Stomach smooth muscle (tissue), 2 donors: ENCODE results near the gene KDM1B.
A peak's percentile ranks its signal among the peaks of the same experiment; 100 is the strongest.
"Not testable (repeated sequence)": the region's sequence is repeated elsewhere in the genome, so short reads cannot be mapped to it uniquely, and the experiment has no call there.

Experiments used
- H3K27ac ChIP-seq: one replicate; pipeline ENCODE4 v1.7.0; 2013; ENCODE audit warnings: mild to moderate bottlenecking, low read length, inconsistent platforms
- H3K27me3 ChIP-seq, 2 donors: one replicate each; pipeline ENCODE4 v1.7.0; 2013; ENCODE audit warnings: low read length in 2 of 2; ENCODE audit not compliant: insufficient read depth in 2 of 2, control insufficient read depth in 1 of 2
- H3K36me3 ChIP-seq, 2 donors: one replicate each; pipeline ENCODE4 v1.7.0; 2013; ENCODE audit warnings: low read length in 2 of 2; ENCODE audit not compliant: control insufficient read depth in 2 of 2, insufficient read depth in 2 of 2
- H3K4me1 ChIP-seq: one replicate; pipeline ENCODE4 v1.7.0; 2013; ENCODE audit warnings: low read length; ENCODE audit not compliant: control insufficient read depth, insufficient read depth
- H3K4me3 ChIP-seq, 2 donors: one replicate each; pipeline ENCODE4 v1.7.0; 2013; ENCODE audit warnings: low read length in 2 of 2
- H3K9ac ChIP-seq, 2 donors: one replicate each; pipeline ENCODE4 v1.7.0; 2013; ENCODE audit warnings: low read length in 2 of 2, mild to moderate bottlenecking in 1 of 2
- H3K9me3 ChIP-seq, 2 donors: one replicate each; pipeline ENCODE4 v1.7.0; 2013; ENCODE audit warnings: low read length in 2 of 2; ENCODE audit not compliant: control insufficient read depth in 2 of 2
- donor health status: healthy.
- donor health status: Pancreatic carcinoma.

Gene KDM1B

DNA sequence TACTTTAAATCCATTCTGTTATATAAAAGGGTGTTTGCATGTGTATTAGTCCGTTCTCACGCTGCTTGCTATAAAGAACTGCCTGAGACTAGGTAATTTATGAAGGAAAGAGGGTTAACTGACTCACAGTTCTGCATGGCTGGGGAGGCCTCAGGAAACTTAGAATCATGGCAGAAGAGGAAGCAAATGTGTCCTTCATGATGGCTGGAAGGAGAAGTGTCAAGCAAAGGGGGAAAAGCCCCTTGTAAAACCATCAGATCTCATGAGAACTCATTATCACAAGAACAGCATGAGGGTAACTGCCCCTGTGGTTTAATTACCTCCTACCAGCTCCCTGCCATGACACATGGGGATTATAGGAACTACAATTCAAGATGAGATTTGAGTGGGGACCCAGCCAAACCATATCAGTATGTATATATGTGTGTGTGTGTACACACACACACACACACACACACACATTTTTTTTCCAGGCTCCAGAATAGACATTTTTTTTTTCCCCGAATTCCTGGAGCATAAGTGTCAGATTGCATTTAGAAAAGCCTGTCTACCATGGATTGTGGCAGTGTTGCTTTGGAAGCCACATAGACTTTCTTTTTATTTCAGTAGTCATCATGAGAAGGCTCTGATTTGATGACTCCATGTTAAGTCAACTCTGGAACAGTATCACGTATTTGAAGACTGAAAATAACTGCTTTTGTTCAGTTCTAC lies 31.5 kb downstream of the KDM1B start:
- H3K9me3 ChIP-seq, result no peaks in the 10 kb centered on the region
- no peak overlapping the region for H3K9ac ChIP-seq
- no peak overlapping the region for H3K4me3 ChIP-seq
- no peaks in the 10 kb centered on the region for H3K27me3 ChIP-seq
- peaks cover 2% of the 10 kb centered on the region for H3K4me1 ChIP-seq
- no peak overlapping the region for H3K27ac ChIP-seq
- H3K36me3 ChIP-seq, result peaks cover 4 to 13% of the 10 kb centered on the region in 2 donors

GRCh38 chr6:18187701-18188100 lies 32.5 kb downstream of the KDM1B start:
- H3K36me3 ChIP-seq, result peaks cover 7 to 13% of the 10 kb centered on the region in 2 donors
- no peaks in the 10 kb centered on the region for H3K9me3 ChIP-seq
- H3K27ac ChIP-seq, result no peak overlapping the region
- no peaks in the 10 kb centered on the region for H3K27me3 ChIP-seq
- no peak overlapping the region for H3K9ac ChIP-seq
- H3K4me1 ChIP-seq, result peaks cover 2% of the 10 kb centered on the region
- no peak overlapping the region for H3K4me3 ChIP-seq

GRCh38 chr6:18189196-18189595 lies 34.0 kb downstream of the KDM1B start:
- Histone ChIP-seq H3K4me1 (peaks cover 2% of the 10 kb centered on the region), H3K9ac (no peak overlapping the region), H3K36me3 (peaks cover 7 to 13% of the 10 kb centered on the region in 2 donors), H3K9me3 (no peaks in the 10 kb centered on the region), H3K4me3 (no peak overlapping the region), H3K27me3 (no peaks in the 10 kb centered on the region), H3K27ac (no peak overlapping the region)

GRCh38 chr6:18192026-18192425 lies 36.8 kb downstream of the KDM1B start:
- H3K36me3 ChIP-seq, result peaks cover 5 to 7% of the 10 kb centered on the region in 2 donors
- no peak overlapping the region for H3K9ac ChIP-seq
- H3K27me3 ChIP-seq, result no peaks in the 10 kb centered on the region

GRCh38 chr6:18203786-18204185 lies 48.6 kb downstream of the KDM1B start:
- peaks cover 0 to 2% of the 10 kb centered on the region in 2 donors for H3K36me3 ChIP-seq
- H3K9me3 ChIP-seq, result no peaks in the 10 kb centered on the region
- no peak overlapping the region for H3K9ac ChIP-seq
- H3K4me3 ChIP-seq, result no peak overlapping the region
- H3K4me1 ChIP-seq, result peaks cover 8% of the 10 kb centered on the region
- H3K27ac ChIP-seq, result no peak overlapping the region
- no peaks in the 10 kb centered on the region for H3K27me3 ChIP-seq

More at GRCh38 chr6:18192026-18192425, 36.8 kb downstream of the KDM1B start:
- no peak overlapping the region for H3K27ac ChIP-seq
- no peak overlapping the region for H3K4me3 ChIP-seq
- no peaks in the 10 kb centered on the region for H3K4me1 ChIP-seq
- no peaks in the 10 kb centered on the region for H3K9me3 ChIP-seq

DNA sequence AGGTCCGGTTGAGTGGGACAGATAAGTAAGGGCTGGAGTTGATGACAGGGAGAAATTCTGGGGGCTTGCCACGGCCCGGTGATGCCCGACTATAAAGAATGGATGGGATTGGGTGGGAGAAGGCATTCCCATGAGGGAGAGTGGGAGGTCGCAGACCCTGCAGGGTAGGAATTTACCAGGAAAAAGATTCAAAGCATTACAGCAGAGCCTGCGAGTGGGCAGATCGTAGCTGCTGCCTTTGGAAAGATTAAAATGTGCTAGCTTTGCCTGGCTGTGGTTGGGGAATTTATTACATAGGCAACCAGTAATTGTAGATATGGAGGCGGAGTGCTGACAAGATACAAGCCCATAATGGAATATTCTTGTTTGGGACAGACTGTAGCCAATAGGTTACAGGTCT lies 49.5 kb downstream of the KDM1B start:
- Histone ChIP-seq H3K27me3 (no peaks in the 10 kb centered on the region), H3K9ac (no peak overlapping the region), H3K27ac (no peak overlapping the region), H3K36me3 (peaks cover 0 to 2% of the 10 kb centered on the region in 2 donors), H3K4me3 (no peak overlapping the region), H3K9me3 (no peaks in the 10 kb centered on the region), H3K4me1 (peaks cover 14% of the 10 kb centered on the region)

GRCh38 chr6:18206591-18206990 lies 51.4 kb downstream of the KDM1B start:
- Histone ChIP-seq H3K36me3 (no peaks in the 10 kb centered on the region), H3K9ac (no peak overlapping the region), H3K27me3 (no peaks in the 10 kb centered on the region), H3K9me3 (no peaks in the 10 kb centered on the region), H3K4me3 (no peak overlapping the region), H3K27ac (peak overlapping the region; percentile 95), H3K4me1 (peaks cover 18% of the 10 kb centered on the region)

DNA sequence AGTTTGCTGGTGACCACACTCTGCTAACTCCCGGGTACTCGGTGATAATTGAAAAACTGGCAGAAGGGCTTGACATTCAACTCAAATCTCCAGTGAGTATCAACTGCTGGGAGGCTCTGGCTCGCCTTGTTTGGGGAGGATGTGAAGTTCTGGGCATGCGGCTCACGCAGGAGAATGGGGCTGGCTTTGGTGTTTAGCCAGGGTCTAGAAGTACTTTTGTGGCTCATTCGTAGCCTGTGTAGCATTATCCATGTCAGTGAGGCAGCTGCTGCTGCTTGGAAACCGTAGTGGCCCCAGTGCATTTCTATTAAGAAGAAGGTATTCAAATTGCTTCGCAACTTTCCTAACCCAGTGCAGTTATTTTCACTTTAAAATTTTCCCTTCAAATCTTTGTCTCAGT lies 52.2 kb downstream of the KDM1B start:
- H3K36me3 ChIP-seq, result peaks cover 0 to 3% of the 10 kb centered on the region in 2 donors
- peak overlapping the region; percentile 53 to 58 for H3K9ac ChIP-seq
- H3K4me3 ChIP-seq, result peak overlapping the region; percentile 10 to 45
- H3K9me3 ChIP-seq, result no peaks in the 10 kb centered on the region
- peaks cover 18% of the 10 kb centered on the region for H3K4me1 ChIP-seq
- peak overlapping the region; percentile 95 for H3K27ac ChIP-seq
- no peaks in the 10 kb centered on the region for H3K27me3 ChIP-seq

DNA sequence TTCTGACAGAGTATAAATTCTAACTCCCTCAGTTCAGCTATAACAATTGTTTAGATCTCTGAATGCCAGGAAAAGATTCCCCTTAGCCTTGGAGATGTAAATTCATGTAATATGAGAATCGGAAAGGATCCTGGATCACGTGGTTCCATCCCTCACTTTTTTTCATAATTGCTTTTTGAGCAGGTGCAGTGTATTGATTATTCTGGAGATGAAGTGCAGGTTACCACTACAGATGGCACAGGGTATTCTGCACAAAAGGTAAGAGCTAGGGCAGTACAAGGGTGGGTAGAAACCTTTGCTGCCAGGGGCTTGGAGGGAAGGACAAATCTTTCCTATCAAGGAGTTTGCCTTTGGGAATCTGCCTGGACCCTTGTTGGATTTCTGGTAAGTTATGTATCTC lies 52.7 kb downstream of the KDM1B start:
- H3K4me1 ChIP-seq, result peaks cover 18% of the 10 kb centered on the region
- H3K9ac ChIP-seq, result peak overlapping the region; percentile 53 to 55
- H3K27me3 ChIP-seq, result no peaks in the 10 kb centered on the region
- no peaks in the 10 kb centered on the region for H3K9me3 ChIP-seq
- H3K36me3 ChIP-seq, result peaks cover 0 to 4% of the 10 kb centered on the region in 2 donors
- peak overlapping the region; percentile 95 for H3K27ac ChIP-seq
- peak overlapping the region; percentile 10 to 45 for H3K4me3 ChIP-seq

GRCh38 chr6:18208778-18209177 lies 53.6 kb downstream of the KDM1B start:
- not testable (repeated sequence) for H3K9me3 ChIP-seq, H3K36me3 ChIP-seq, H3K4me3 ChIP-seq, H3K27me3 ChIP-seq, H3K9ac ChIP-seq
- H3K4me1 ChIP-seq, result peaks cover 18% of the 10 kb centered on the region
- peak overlapping the region; percentile 60 for H3K27ac ChIP-seq

DNA sequence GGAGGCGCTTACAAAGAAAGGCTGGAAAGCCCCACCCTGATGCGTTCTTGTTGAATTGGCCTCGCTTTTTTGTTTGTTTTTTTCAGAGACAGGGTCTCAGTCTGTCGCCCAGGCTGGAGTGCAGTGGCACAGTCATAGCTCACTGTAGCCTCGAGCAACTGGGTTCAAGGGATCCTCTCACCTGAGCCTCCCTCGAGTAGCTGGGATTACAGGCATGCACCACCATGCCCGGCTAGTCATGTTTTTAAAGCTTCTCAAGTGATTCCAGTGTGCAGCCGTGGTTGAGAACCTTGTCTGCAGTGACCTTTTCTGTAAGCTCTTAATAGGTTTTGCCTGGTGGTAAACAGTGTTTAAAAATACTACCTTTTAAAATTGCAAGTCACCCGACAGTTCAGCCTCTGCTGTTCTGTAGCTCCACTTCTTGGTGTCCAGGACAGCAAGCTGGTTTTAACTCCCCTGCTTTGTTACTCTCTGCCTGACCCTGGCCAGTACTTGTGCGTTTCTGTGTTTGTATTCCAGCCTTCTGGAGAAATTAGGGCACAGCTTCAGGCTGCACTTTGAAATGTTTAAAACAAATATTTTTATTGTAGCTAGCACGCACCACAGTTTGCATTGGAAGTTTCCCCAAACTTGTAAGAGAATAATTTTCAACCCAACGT lies 54.4 kb downstream of the KDM1B start:
- Histone ChIP-seq H3K36me3 (peaks cover 4 to 17% of the 10 kb centered on the region in 2 donors), H3K4me1 (peaks cover 18% of the 10 kb centered on the region), H3K27ac (peak overlapping the region; percentile 60), H3K9ac (peak overlapping the region in 1 of 2 donors; percentile 9), H3K4me3 (peak overlapping the region in 1 of 2 donors; percentile 29), H3K9me3 (no peaks in the 10 kb centered on the region), H3K27me3 (no peaks in the 10 kb centered on the region)
